ENCODE data around the gene ZNF738.
"Not testable (repeated sequence)": the region's sequence is repeated elsewhere in the genome, so short reads cannot be mapped to it uniquely, and the experiment has no call there.

The ZNF738 gene

DNA sequence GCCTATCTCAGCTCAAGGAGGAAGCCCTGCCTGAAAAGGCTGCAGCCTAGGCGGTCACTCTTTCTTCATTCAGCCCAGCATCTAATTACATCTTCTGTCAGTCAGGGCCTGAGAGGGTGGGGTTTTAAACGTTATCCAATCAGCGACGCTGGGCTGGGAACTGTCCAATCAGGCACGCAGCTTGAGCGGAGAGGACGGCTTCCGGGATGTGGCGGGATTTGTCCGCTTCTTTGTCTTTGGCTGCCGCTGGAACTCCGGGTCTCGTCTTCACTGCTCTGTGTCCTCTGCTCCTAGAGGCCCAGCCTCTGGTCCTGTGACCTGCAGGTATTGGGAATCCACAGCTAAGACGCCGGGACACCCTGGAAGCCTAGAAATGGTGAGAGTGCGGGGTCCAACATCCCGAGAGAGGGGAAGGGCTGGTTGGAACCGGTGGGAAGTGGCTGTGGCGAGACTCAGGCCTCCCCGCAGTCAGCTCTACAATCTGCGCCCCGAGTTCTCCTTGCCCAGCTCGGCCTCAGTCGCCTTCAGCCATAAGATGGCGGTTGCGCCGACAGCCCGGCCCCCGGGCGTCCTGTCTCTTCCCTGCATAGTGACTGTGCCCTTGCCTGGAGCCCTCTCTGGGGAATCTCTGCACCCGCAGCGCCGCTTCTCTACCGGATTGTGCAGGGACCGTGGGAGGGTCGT, at the start of gene ZNF738:
ZNF738 (plus strand) TSS at position 233 of the 684 bp plus-strand sequence; CDS start at position 374, 141 bp downstream.
- peak; percentile 79 for DNase-seq

DNA sequence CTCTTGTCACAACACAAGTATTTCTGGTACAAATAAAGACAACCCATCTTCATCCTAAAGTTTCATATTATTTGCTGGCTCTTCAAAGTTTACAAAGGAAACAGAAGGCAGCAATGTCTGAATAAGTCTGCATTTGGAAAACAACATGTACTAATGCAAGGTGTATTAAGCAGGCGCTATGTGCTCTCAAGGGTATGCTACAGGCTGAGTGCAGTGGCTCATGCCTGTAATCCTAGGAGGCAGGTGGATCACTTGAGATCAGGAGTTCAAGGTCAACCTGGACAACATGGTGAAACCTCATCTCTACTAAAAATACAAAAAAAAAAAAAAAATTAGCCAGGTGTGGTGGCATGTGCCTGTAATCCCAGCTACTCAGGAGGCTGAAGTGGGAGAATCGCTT, 46.0 kb upstream of the ZNF738 start:
- not testable (repeated sequence) for DNase-seq

DNA sequence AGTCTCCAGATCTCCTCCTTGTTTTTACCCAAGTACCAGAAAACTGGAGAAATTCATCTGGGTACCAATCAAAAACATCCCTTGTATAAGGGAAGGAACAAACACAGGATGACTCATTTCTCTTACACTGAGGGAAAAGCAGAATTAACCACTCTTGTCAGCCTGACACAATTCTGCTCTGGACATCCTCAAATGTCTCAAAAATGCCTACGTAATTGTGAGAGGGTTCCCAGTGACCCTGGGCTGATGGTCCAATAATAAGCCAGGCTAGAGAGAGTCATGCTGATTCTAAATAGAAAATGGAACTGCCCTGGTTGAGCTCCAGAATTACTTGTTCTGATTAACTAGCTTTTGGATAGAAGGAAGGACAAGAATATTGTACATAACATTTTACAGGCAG, 44.1 kb upstream of the ZNF738 start:
- no peak for DNase-seq

DNA sequence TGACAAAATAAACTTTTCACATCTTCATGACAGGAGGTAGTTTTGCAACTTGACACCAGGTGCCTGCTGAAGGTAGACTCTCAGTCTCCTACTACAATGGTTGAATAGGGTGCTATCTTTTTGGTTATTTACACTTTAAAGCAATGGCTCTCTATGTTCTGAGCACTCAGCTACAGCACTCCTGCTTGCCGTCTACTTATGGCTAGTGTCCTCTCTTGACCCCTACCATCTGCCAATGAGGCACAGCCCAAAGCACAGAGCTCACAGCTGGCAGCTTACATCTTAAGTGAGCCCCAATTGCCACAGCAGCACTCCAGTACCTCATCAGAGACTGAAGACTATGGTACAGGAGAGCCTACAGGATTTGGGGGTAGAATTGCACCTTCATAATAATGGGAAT, 41.0 kb upstream of the ZNF738 start:
- peak; percentile 25 for DNase-seq

DNA sequence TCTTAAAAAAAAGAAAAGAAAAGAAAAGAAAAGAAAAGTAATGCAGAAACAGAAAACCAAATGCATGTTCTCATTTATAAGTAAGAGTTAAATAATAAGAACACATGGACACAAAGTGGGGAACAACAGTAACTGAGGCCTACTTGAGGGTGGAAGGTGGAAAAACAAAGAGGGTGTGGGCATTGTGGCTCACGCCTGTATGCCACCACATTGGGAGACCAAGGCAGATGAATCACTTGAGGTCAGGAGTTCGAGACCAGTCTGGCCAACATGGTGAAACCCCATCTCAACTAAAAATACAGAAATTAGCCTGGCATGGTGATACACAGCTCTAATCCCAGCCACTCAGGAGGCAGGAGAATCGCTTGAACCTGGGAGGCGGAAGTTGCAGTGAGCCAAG, 37.7 kb upstream of the ZNF738 start:
- no peak for DNase-seq

DNA sequence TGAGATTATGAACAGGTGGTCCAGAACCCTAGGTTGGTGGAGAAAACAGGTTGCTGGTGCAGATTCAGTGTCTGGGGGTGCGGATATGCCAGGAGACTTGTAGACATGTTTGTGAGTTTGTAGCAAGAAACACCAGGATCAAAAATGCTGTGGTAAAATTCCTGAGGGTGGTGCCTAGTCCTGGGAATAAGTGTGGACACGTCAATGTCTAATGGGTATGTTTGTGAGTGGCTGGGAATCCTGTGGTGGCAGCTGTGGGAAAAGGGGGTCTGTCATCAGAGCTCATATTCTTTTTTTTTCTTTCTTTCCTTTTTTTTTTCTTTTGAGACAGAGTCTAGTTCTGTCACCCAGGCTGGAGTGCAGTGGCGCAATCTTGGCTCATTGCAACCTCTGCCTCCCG, 36.8 kb upstream of the ZNF738 start:
- no peak for DNase-seq

DNA sequence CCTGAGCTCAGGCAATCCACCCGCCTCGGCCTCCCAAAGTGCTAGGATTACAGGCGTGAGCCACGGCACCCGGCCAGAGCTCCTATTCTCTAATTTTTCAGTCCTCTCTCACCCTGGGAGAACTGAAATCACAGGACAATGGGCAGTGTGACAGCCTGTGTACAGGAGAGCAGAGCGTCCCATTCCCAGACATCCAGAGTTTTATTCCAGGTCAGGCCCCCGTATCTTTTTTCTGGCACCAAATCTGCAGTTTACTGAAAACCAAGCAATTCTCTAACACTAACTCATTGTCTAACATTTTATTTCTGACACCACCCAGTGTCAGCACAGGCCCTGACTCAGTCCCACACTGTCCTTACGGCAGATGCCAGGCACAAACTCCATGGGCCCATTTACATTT, 36.3 kb upstream of the ZNF738 start:
- DNase-seq = no peak

DNA sequence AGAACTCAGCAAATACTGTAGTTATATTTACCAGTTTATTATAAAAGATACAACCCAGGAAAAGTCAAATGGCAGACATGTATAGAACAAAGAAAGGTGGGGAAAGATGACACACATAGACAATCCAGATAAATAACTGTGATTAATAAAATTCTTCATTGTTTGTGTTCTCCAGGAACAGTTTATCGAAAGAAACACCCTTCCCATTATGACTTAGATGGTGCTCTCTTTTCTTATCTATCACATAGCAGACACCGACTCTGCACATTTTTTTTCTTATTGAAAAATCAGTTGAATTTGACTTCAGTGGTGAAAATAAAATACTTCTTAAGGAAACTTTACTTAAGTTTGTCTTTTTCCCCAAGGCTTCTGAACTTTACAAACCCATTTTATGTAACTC, 35.8 kb upstream of the ZNF738 start:
- no peak for DNase-seq

DNA sequence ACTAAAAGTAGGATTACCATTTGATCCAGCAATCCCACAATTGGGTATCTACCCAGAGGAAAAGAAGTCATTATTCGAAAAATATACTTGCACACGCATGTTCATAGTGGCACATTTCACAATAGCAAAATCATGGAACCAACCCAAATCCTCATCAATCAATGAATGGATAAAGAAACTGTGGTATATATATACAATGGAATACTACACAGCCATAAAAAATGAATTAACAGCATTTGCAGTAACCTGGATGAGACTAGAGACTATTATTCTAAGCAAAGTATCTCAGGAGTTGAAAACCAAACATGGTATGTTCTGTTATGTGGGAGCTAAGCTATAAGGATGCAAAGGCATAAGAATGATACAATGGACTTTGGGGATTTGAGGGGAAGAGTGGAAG, 32.6 kb upstream of the ZNF738 start:
- DNase-seq = no peak

DNA sequence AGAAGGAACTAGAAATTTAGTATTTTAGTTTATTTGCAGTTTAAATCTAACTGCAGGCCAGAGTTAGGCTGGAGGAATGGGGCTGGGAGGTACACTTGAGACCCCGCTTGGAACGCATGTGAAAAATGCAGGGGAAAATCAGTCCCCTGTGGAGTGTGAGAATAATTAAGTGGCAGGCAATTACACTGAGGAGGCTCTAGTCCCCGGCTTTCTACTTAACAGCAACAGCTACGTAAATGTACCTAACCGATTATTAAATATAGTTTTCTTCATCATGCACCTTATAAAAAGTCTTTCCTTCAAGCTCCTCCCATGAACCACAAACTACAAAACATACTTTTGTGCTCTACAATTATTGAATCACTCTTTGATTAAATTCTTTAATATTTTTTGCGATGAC, 30.4 kb upstream of the ZNF738 start:
- no peak for DNase-seq

DNA sequence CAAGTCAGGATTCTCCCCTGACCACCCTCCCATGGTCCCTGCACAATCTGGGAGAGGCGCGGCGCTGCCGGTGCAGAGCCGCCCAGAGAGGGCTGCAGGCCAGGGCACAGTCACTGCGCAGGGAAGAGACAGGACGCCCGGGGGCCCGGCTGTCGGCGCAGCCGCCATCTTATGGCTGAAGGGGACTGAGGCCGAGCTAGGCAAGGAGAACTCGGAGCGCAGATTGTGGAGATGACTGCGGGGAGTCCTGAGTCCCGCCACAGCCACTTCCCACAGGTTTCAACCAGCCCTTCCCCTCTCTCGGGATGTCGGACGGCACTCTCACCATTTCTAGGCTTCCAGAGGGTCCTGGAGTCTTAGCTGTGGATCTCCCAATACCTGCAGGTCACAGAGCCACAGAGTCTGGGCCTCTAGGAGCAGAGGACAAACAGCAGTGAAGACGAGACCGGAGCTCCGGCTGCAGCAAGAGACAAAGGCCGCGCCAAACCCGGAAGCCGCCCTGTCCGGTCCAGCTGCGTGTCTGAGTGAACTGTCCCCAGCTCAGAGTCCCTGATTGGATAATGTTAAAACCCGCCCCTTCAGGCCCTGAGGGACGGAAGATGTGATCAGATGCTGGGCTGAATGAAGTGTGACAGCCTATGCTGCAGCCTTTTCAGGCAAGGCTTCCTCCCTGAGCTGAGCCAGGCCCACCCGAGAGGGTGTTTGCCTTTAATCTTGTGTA, 29.8 kb upstream of the ZNF738 start, which contains the start of gene ZNF708:
ZNF708 (minus strand) TSS at position 526 of the 721 bp plus-strand sequence; CDS start at position 328, 198 bp downstream.
- peak; percentile 81 for DNase-seq

DNA sequence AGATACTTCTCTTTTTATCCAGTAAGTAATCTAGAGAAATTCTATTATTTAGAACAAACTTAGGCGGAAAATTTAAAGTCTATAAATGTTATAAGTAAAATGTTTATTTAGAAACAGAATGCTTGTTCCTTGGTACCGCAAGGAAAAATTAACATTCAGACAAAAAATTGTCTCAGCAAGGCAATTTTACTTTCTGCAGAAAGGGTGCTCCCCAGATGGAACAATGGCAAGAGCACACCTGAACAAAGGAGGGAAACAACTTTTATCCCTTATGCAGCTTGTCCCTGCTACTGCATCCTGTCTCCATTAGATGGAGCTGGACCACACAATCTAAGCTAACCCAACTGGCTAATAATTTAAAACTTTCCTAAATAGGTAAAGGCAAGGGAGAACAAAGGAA, 23.1 kb upstream of the ZNF738 start:
- DNase-seq = no peak

DNA sequence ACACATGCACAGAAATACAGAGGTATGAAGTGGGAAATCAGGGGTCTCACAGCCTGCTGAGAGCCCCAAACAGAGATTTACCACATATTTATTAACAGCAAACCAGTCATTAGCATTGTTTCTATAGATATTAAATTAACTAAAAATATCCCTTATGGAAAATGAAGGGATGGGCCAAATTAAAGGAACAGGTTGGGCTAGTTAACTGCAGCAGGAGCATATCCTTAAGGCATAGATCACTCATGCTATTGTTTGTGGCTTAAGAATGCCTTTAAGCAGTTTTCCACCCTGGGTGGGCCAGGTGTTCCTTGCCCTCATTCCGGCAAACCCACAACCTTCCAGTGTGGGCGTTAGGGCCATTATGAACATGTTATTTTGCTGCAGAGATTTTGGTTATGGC, 14.0 kb upstream of the ZNF738 start:
- not testable (repeated sequence) for DNase-seq

DNA sequence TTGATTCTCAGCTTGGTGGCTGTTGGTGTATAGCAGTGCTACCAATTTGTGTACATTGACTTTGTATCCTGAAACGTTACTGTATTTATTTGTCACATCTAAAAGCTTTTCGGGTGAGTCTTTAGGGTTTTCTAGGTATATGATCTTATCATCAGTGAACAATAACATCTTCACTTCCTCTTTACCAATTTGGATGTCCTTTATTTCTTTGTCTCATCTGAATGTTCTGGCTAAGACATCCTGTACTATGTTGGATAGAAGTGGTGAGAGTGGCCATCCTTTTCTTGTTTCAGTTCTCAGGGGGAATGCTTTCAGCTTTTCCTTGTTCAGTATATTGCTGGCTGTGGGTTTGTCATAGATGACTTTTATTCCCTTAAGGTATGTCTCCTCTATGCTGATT, 6.0 kb upstream of the ZNF738 start:
- no peak for DNase-seq

DNA sequence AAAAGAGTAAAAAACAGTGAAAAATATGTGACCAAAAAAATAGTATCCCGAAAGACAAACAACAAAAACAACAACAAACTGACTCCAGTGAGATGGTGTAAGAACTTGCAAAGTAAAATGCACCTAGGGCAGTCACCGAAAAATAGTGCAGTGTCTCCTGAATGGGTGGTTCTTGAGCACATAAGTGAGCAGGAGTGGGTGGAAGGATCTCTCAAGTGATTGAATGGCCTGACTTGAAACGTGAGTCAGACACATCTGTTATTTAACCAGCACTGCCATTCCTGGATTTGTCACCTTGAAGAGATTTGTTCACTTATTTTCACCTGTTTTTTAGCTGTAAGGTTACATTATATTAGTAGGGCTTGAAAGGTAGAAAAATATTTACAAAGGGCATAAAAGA, 3.5 kb downstream of the ZNF738 start:
- DNase-seq = no peak

DNA sequence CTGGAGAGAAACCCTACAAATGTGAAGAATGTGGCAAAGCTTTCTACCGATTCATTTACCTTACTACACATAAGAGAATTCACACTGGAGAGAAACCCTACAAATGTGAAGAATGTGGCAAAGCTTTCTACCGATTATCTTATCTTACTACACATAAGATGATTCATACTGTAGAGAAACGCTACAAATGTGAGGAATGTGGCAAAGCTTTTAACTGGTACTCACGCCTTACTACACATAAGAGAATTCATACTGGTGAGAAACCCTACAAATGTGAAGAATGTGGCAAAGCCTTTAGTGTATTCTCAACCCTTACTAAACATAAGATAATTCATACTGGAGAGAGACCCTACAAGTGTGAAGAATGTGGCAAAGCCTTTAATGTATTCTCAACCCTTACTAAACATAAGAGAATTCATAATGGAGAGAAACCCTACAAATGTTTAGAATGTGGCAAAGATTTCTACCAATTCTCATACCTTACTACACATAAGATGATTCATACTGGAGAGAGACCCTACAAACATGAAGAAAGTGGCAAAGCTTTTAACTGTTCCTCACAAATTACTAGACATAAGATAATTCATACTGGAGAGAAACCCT, 25.3 kb downstream of the ZNF738 start:
- DNase-seq = no peak

DNA sequence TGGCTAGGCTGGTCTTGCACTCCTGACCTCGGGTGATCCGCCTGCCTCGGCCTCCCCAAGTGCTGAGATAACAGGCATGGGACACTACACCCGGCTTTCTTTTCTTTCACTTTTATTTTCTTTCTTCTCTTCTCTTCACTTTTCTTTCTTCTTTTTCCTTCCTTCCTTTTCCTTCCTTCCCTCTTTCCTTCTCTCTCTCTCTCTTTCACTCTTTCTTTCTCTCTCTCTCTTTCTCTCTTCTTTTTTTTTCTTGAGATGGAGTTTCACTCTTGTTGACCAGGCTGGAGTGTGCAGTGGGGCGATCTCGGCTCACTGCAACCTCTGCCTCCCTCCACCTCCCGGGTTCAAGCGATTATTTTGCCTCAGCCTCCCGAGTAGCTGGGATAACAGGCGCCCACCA, 37.3 kb downstream of the ZNF738 start:
- DNase-seq = no peak

DNA sequence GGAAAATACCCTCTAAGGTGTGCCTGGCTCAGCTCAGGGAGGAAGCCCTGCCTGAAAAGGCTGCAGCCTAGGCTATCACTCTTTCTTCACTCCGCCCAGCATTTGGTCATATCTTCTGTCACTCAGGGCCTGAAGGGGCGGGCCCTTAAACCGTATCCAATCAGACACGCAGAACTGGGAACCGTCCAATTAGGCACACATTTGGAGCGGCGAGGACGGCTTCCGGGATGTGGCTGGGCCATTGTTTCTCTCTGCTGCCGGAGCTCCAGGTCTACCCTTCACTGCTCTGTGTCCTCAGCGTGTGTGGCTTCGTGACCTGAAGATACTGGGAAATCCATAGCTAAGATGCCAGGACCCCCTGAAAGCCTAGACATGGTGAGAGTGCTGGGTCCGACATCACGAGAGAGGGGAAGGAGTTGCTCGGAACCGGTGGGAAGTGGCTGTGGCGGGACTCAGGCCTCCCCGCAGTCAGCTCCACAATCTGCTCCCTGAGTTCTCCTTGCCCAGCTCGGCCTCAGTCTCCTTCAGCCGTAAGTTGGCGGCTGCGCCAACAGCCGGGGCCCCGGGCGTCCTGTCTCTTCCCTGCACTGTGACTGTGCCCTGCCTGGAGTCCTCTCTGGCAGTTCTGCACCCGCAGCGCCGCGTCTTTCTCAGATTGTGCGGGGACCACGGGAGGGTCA, 38.2 kb downstream of the ZNF738 start, which contains the start of gene ZNF493:
ZNF493 (plus strand) TSS at position 241 of the 680 bp plus-strand sequence; CDS start at position 346, 105 bp downstream.
- DNase-seq = peak; percentile 91

DNA sequence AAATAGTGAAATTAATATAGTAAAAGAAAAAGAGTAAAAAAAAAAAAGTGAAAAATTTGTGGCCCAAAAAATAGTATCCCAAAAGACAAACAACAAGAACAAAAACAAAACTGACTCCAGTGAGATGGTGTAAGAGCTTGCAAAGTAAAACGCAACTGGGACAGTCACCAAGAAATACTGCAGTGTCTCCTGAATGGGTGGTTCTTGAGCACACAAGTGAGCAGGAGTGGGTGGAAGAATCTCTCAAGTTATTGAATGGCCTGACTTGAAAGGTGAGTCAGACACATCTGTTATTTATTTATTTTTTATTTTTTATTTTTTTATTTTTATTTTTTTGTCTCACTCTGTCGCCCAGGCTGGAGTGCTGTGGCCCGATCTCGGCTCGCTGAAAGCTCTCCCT, 40.1 kb downstream of the ZNF738 start:
- DNase-seq = no peak

DNA sequence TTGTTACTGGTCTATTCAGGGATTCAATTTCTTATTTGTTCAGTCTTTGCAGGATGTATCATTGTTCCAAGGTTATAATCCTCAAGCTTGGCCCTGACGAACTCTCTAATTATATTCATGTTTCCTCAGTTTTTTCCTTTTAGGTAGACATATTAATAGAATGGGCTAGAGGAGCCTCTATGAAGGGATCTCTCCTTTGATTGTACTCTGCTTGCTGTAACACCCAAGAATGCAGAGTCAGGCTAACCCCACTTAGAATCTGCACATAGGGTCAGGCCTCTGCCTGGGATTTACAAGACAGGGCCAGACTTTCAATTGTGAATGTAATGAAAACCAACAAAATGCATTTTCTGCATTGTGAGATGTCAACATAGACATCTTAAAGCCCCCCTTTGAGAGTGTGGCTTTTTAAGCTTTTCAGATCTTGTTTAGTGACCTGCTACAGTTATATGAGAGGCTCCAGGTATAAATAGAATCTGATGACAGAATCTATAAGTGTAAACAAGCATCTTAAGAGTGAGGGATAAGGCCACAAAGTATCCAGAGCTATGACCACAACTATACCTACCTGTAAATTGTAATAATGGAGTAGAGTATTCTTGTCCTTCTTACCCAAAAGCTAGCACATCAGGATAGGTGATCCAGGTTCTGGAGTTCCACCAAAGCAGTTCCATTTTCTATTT, 43.6 kb downstream of the ZNF738 start:
- DNase-seq = no peak

DNA sequence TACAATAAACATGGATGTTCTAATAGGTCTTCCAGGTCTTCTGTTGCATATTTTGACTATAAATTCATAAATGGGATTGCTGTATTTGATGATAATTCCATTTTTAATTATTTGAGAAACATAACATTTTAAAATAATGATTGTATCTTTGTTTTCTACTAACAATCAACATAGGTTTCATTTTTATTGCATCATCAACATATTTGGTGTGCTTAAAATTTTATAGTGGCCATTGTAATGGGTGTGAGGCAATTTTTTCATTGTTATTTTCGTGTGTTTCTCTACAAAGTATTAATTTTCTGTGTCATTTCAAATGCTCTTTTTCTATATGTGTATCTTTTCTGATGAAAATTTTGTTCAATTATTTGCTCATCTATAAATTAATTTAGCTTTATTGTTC, 51.4 kb downstream of the ZNF738 start:
- DNase-seq = no peak

DNA sequence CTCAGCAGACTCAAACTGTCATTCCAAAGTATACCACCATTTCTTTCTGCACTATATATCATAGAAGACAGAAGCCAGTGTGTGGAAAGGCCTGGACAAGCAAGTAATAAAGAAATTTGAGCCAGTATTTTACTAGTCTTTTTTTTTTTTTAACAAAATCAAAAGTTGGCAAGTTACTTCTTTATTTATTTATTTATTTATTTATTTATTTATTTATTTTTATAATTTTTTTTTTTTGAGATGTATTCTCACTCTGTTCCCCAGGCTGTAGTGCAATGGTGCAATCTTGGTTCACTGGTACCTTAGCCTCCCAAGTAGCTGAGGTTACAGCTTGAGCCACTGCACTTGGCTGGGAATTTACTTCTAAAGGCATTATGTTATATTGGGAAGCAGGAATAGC, 63.4 kb downstream of the ZNF738 start:
- no peak for DNase-seq
